ENCODE results near the gene SEC24C. TPM values are rescaled to one million over a fixed set of nuclear protein-coding genes. Genes with fewer than 3 reads are reported as not detected.

Gene SEC24C
- total RNA-seq, 1 donor from 2014 or later = 42.2 TPM

DNA sequence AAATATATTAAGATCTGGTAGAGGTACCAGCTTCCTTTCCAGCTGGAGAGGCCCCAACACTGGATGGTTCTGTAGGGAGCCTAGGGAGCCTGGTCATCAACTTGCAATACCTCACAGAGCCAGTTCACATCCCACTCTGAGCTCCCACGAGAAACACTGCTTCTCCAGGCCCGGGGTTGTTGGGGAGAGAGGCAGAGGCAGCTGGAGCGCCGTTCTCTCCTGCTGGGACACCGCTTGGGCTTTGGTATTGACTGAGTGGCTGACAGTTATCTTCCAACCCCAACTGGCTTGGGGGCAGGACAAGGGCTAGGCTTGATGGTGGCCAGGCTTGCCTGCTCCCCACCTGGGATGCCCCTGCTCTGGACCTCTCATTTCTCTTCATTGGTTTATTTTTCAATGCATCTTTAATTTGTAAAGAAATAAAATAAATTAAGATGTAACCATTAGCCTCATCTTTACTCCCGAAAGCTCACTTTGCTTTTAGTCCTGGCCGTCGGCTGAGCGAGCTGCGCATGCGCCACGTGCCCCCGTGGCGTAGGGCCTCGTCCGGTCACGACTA, 27.6 kb downstream of the SEC24C start:
- TF ChIP-seq, protein P1, sequence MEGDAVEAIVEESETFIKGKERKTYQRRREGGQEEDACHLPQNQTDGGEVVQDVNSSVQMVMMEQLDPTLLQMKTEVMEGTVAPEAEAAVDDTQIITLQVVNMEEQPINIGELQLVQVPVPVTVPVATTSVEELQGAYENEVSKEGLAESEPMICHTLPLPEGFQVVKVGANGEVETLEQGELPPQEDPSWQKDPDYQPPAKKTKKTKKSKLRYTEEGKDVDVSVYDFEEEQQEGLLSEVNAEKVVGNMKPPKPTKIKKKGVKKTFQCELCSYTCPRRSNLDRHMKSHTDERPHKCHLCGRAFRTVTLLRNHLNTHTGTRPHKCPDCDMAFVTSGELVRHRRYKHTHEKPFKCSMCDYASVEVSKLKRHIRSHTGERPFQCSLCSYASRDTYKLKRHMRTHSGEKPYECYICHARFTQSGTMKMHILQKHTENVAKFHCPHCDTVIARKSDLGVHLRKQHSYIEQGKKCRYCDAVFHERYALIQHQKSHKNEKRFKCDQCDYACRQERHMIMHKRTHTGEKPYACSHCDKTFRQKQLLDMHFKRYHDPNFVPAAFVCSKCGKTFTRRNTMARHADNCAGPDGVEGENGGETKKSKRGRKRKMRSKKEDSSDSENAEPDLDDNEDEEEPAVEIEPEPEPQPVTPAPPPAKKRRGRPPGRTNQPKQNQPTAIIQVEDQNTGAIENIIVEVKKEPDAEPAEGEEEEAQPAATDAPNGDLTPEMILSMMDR (IDR thresholded peaks at IDR 0.05; ENCODE audit: borderline replicate concordance) = no peak
- Histone ChIP-seq H3K27me3 (ENCODE audit: low read depth) (no peaks in the 10 kb centered on the region), H3K9me3 (replicated peaks) (no peaks in the 10 kb centered on the region), H3K27ac (replicated peaks) (peak overlapping the region; percentile 99), H3K4me1 (peaks cover 59% of the 10 kb centered on the region), H3K4me3 (peak overlapping the region; percentile 97), H3K36me3 (peaks cover 74% of the 10 kb centered on the region)
- intact Hi-C loops (cut with micrococcal nuclease) = no loop called here
- DNase-seq = peak; percentile 91

- TF ChIP-seq, protein P1 (IDR thresholded peaks at IDR 0.05; ENCODE audit: borderline replicate concordance) = peak; percentile 37
- DNase-seq = peak; percentile 85
- Histone ChIP-seq H3K9me3 (replicated peaks) (no peaks in the 10 kb centered on the region), H3K36me3 (peaks cover 73% of the 10 kb centered on the region), H3K4me3 (peak overlapping the region; percentile 97), H3K27me3 (ENCODE audit: low read depth) (no peaks in the 10 kb centered on the region), H3K27ac (replicated peaks) (peak overlapping the region; percentile 99), H3K4me1 (peaks cover 64% of the 10 kb centered on the region)
- intact Hi-C loops (cut with micrococcal nuclease) = no loop called here
Observed at GRCh38 chr10:73772281-73773151, 28.3 kb downstream of the SEC24C start.

DNA sequence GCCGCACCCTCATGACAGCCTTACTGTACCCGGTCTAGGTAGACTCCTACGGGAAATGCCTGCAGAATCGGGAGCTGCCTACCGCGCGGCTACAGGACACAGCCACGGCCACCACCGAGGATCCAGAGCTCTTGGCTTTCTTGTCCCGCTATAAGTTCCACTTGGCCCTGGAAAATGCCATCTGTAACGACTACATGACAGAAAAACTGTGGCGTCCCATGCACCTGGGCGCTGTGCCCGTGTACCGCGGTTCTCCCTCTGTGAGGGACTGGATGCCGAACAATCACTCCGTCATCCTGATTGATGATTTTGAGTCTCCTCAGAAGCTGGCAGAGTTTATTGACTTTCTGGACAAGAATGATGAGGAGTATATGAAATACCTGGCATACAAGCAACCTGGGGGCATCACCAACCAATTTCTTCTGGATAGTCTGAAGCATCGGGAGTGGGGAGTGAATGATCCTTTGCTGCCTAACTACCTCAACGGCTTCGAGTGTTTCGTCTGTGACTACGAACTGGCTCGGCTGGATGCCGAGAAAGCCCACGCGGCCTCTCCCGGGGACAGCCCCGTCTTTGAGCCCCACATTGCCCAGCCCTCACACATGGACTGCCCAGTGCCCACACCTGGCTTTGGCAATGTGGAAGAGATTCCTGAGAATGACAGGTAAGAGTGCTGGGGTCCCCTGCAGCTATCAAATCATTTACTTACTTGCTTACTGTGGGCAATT, 29.1 kb downstream of the SEC24C start:
- peak overlapping the region; percentile 97 for H3K4me3 ChIP-seq
- DNase-seq = no peak
- intact Hi-C loops (cut with micrococcal nuclease) = no loop called here
- peaks cover 64% of the 10 kb centered on the region for H3K4me1 ChIP-seq
- TF ChIP-seq, protein P1 (IDR thresholded peaks at IDR 0.05; ENCODE audit: borderline replicate concordance) = no peak
- H3K27me3 ChIP-seq (ENCODE audit: low read depth) = no peaks in the 10 kb centered on the region
- H3K36me3 ChIP-seq = peaks cover 71% of the 10 kb centered on the region
- H3K27ac ChIP-seq (replicated peaks) = peak overlapping the region; percentile 99
- no peaks in the 10 kb centered on the region for H3K9me3 ChIP-seq (replicated peaks)

GRCh38 chr10:73774637-73775036, 30.5 kb downstream of the SEC24C start:
- intact Hi-C loops (cut with micrococcal nuclease) = no loop called here
- Histone ChIP-seq H3K4me1 (peaks cover 64% of the 10 kb centered on the region), H3K36me3 (peaks cover 71% of the 10 kb centered on the region), H3K9me3 (replicated peaks) (no peaks in the 10 kb centered on the region), H3K27me3 (ENCODE audit: low read depth) (no peaks in the 10 kb centered on the region), H3K4me3 (peak overlapping the region; percentile 97), H3K27ac (replicated peaks) (peak overlapping the region; percentile 99)
- DNase-seq = no peak
- TF ChIP-seq, protein P1 (IDR thresholded peaks at IDR 0.05; ENCODE audit: borderline replicate concordance) = no peak

DNA sequence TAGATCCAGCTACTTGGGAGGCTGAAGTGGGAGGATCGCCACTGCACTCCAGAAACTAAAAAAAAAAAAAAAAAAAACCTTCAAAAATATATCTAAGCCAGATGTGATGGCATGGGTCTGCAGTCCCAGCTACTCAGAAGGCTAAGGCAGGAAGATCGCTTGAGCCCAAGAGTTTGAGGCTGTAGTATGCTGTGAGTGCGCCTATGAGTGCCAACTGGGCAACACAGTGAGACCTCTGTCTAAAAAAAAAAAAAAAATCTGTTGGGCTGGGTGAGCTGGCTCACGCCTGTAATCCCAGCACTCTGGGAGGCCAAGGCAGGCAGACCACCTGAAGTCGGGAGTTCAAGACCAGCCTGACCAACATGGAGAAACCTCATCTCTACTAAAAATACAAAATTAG, 34.8 kb downstream of the SEC24C start:
- intact Hi-C loops (cut with micrococcal nuclease) = no loop called here
- no peaks in the 10 kb centered on the region for H3K27me3 ChIP-seq (ENCODE audit: low read depth)
- TF ChIP-seq, protein P1 (IDR thresholded peaks at IDR 0.05; ENCODE audit: borderline replicate concordance) = no peak
- no peak overlapping the region for H3K4me3 ChIP-seq
- peaks cover 53% of the 10 kb centered on the region for H3K36me3 ChIP-seq
- no peak overlapping the region for H3K27ac ChIP-seq (replicated peaks)
- peaks cover 65% of the 10 kb centered on the region for H3K4me1 ChIP-seq
- no peak for DNase-seq
- no peaks in the 10 kb centered on the region for H3K9me3 ChIP-seq (replicated peaks)

All from left ventricle myocardium inferior (tissue), 1 donor.